ENCODE data around the gene BRI3. TPM values are rescaled to one million over a fixed set of nuclear protein-coding genes. Genes with fewer than 3 reads are reported as not detected.

The BRI3 gene
- total RNA-seq, 2 donors from 2014 or later, result 68.5 to 85.4 TPM

DNA sequence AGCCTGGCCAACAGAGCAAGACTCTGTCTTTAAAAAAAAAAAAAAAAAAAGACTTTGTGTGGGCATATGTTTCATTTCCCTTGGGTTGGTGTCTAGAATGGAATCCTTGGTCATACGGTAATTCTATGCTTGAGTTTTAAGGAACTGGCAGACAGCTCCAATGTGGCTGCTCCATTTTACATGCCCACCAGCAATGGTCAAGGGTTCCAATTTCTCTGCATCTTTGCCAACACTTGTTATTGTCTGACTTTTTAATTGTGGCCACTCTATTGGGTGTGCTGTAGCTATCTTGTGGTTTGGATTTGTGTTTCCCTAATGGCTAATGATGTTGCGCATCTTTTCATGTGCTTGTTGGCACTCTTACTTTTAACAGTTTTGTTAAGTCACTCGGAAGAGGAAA lies 57.6 kb downstream of the BRI3 start:
- DNase-seq (ENCODE audit: low spot score), result no peak
- no peaks in the 10 kb centered on the region for H3K27me3 ChIP-seq (replicated peaks; ENCODE audit: insufficient read depth)
- intact Hi-C loops (cut with DNase I), result no loop called here
- WGBS, result 94% methylated on average over 3 of the region's 3 CpGs
- H3K4me3 ChIP-seq, result no peak overlapping the region
- H3K4me1 ChIP-seq (replicated peaks), result no peaks in the 10 kb centered on the region
- TF ChIP-seq, protein P1, sequence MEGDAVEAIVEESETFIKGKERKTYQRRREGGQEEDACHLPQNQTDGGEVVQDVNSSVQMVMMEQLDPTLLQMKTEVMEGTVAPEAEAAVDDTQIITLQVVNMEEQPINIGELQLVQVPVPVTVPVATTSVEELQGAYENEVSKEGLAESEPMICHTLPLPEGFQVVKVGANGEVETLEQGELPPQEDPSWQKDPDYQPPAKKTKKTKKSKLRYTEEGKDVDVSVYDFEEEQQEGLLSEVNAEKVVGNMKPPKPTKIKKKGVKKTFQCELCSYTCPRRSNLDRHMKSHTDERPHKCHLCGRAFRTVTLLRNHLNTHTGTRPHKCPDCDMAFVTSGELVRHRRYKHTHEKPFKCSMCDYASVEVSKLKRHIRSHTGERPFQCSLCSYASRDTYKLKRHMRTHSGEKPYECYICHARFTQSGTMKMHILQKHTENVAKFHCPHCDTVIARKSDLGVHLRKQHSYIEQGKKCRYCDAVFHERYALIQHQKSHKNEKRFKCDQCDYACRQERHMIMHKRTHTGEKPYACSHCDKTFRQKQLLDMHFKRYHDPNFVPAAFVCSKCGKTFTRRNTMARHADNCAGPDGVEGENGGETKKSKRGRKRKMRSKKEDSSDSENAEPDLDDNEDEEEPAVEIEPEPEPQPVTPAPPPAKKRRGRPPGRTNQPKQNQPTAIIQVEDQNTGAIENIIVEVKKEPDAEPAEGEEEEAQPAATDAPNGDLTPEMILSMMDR (IDR thresholded peaks at IDR 0.05), result no peak
- TF ChIP-seq POLR2A (IDR thresholded peaks at IDR 0.05) (no peak), POLR2AphosphoS5 (IDR thresholded peaks at IDR 0.05) (no peak)
- H3K27ac ChIP-seq, result no peak overlapping the region
- no peaks in the 10 kb centered on the region for H3K9me3 ChIP-seq
- H3K36me3 ChIP-seq, result no peaks in the 10 kb centered on the region

DNA sequence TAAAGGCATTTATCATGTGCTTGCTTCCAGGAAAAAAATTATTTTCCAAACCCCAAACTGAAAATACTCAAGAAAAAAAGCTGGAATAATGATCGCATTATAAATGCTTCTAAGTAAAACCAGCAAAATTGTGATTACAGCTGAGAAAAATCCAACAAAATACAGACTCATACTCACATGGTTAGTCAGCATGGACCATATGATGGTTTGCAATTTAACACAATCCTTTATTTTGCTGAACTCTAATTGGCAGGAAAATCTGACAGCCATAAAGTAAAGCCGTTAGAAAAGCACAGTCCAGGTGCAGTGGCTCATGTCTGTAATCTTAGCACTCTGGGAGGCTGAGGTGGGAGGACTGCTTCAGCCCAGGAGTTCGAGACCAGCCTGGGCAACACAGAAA lies 59.6 kb downstream of the BRI3 start:
- intact Hi-C loops (cut with DNase I), result no loop called here
- H3K27me3 ChIP-seq (replicated peaks; ENCODE audit: insufficient read depth), result no peaks in the 10 kb centered on the region
- no peak overlapping the region for H3K27ac ChIP-seq
- TF ChIP-seq, protein P1 (IDR thresholded peaks at IDR 0.05), result no peak
- TF ChIP-seq POLR2A (IDR thresholded peaks at IDR 0.05) (no peak), POLR2AphosphoS5 (IDR thresholded peaks at IDR 0.05) (no peak)
- H3K4me3 ChIP-seq, result no peak overlapping the region
- WGBS, result 76% methylated on average over 3 of the region's 3 CpGs
- no peak for DNase-seq (ENCODE audit: low spot score)
- no peaks in the 10 kb centered on the region for H3K9me3 ChIP-seq
- no peaks in the 10 kb centered on the region for H3K36me3 ChIP-seq
- H3K4me1 ChIP-seq (replicated peaks), result no peaks in the 10 kb centered on the region

Other genes with a start within 250 kb of the BRI3 start
- gene LMTK2, start 174.8 kb upstream of the BRI3 start, total RNA-seq, result 10 to 100 TPM; 22.2 to 37.4 TPM
- 10 to 100 TPM; 24.6 to 90.9 TPM for gene BHLHA15, start 70.2 kb upstream of the BRI3 start, total RNA-seq
- 10 to 100 TPM; 31.4 to 62.7 TPM for gene TECPR1, start 29.5 kb upstream of the BRI3 start, total RNA-seq
- gene BAIAP2L1, start 119.4 kb downstream of the BRI3 start, total RNA-seq, result 10 to 100 TPM; 24.7 to 41.6 TPM

All from prostate gland (tissue), 2 donors.